Measurements from ENCODE around the gene TOM1.

DNA sequence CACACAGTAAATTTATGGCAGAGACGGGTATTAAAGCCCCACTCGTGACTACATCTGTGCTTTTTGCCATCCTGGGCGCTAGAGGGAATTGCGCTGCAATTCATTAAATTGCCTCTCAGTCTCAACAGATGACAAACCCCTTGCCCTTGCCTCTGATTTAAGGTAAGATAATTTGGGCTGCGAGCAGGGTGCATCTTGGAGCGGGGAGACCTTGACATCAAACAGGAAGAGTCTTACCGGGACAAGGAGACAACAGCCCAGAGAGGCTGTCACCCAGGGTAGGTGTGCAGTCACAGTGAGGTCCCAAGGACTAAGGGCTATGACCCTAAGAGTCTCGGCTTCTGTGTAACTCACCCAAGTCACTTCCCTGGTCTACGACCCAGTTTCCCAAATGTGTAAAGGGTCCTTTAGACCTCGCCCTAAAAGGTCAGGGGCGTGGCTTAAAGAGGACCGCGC, 449 bp upstream of the TOM1 start:
- TF ChIP-seq, protein P1, sequence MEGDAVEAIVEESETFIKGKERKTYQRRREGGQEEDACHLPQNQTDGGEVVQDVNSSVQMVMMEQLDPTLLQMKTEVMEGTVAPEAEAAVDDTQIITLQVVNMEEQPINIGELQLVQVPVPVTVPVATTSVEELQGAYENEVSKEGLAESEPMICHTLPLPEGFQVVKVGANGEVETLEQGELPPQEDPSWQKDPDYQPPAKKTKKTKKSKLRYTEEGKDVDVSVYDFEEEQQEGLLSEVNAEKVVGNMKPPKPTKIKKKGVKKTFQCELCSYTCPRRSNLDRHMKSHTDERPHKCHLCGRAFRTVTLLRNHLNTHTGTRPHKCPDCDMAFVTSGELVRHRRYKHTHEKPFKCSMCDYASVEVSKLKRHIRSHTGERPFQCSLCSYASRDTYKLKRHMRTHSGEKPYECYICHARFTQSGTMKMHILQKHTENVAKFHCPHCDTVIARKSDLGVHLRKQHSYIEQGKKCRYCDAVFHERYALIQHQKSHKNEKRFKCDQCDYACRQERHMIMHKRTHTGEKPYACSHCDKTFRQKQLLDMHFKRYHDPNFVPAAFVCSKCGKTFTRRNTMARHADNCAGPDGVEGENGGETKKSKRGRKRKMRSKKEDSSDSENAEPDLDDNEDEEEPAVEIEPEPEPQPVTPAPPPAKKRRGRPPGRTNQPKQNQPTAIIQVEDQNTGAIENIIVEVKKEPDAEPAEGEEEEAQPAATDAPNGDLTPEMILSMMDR (IDR thresholded peaks at IDR 0.05 in 8 of 11, conservative IDR thresholded peaks at IDR 0.05 in 3 of 11): no peak
- TF ChIP-seq POLR2A (IDR thresholded peaks at IDR 0.05) (no peak), POLR2AphosphoS5 (IDR thresholded peaks at IDR 0.05) (no peak)
